Measurements from ENCODE around the gene NHERF2.

The NHERF2 gene

GRCh38 chr16:2004795-2005517, 21.7 kb upstream of the NHERF2 start:
- Histone ChIP-seq H4K8ac (ENCODE audit: low read length) (no peak overlapping the region), H2AK5ac (ENCODE audit: low read length, severe bottlenecking) (no peak overlapping the region), H3K9ac (ENCODE audit: low read length) (no peak overlapping the region), H3K23ac (ENCODE audit: low read length in 2 of 2) (no peak overlapping the region), H3K27me3 (ENCODE audit: control insufficient read depth in 1 of 2, insufficient read depth in 1 of 2, low read length in 2 of 2) (no peaks in the 10 kb centered on the region), H3K36me3 (ENCODE audit: control insufficient read depth in 1 of 2, insufficient read depth in 2 of 2, low read depth in 1 of 2, low read length in 2 of 2) (peaks cover 34 to 74% of the 10 kb centered on the region in 2 experiments), H3K4me1 (ENCODE audit: control insufficient read depth, insufficient read depth, low read depth, low read length) (peaks cover 51% of the 10 kb centered on the region), H3K4me2 (ENCODE audit: low read length, poor library complexity, severe bottlenecking) (no peak overlapping the region), H3K4ac (ENCODE audit: low read depth in 1 of 2, low read length in 2 of 2) (no peak overlapping the region), H2AFZ (ENCODE audit: low read depth, low read length) (no peak overlapping the region), H4K91ac (ENCODE audit: low read length) (peak overlapping the region; percentile 31), H2BK15ac (ENCODE audit: low read depth, poor library complexity, severe bottlenecking) (peak overlapping the region; percentile 21), H3K79me1 (replicated peaks; ENCODE audit: low read length, poor library complexity, severe bottlenecking) (peaks cover 24% of the 10 kb centered on the region), H3K14ac (ENCODE audit: low read length in 2 of 2) (no peak overlapping the region), H3K18ac (ENCODE audit: low read depth in 1 of 2, low read length in 2 of 2) (no peak overlapping the region), H2BK120ac (ENCODE audit: low read depth, low read length) (no peak overlapping the region), H3K4me3 (ENCODE audit: insufficient read depth in 1 of 2, low read depth in 1 of 2, low read length in 2 of 2) (no peak overlapping the region), H3K9me3 (ENCODE audit: control insufficient read depth, low read length) (no peaks in the 10 kb centered on the region), H2BK5ac (ENCODE audit: low read depth, low read length, poor library complexity, severe bottlenecking) (no peak overlapping the region), H3K27ac (ENCODE audit: low read length, poor library complexity, severe bottlenecking) (no peak overlapping the region), H2BK12ac (ENCODE audit: low read length in 2 of 2) (no peak overlapping the region)
- no peak for DNase-seq
- WGBS, result 94% methylated on average over 34 of the region's 34 CpGs

- Histone ChIP-seq H3K4ac (ENCODE audit: low read depth in 1 of 2, low read length in 2 of 2) (no peak overlapping the region), H4K91ac (ENCODE audit: low read length) (no peak overlapping the region), H3K23ac (ENCODE audit: low read length in 2 of 2) (no peak overlapping the region), H2BK12ac (ENCODE audit: low read length in 2 of 2) (no peak overlapping the region), H2AK5ac (ENCODE audit: low read length, severe bottlenecking) (no peak overlapping the region), H2BK120ac (ENCODE audit: low read depth, low read length) (no peak overlapping the region), H3K36me3 (ENCODE audit: control insufficient read depth in 1 of 2, insufficient read depth in 2 of 2, low read depth in 1 of 2, low read length in 2 of 2) (peaks cover 27 to 67% of the 10 kb centered on the region in 2 experiments), H3K27ac (ENCODE audit: low read length, poor library complexity, severe bottlenecking) (no peak overlapping the region), H3K14ac (ENCODE audit: low read length in 2 of 2) (no peak overlapping the region), H3K9ac (ENCODE audit: low read length) (peak overlapping the region; percentile 53), H3K9me3 (ENCODE audit: control insufficient read depth, low read length) (no peaks in the 10 kb centered on the region), H3K4me2 (ENCODE audit: low read length, poor library complexity, severe bottlenecking) (no peak overlapping the region), H2BK5ac (ENCODE audit: low read depth, low read length, poor library complexity, severe bottlenecking) (no peak overlapping the region), H3K4me3 (ENCODE audit: insufficient read depth in 1 of 2, low read depth in 1 of 2, low read length in 2 of 2) (peak overlapping the region in 1 of 2 experiments; percentile 18), H4K8ac (ENCODE audit: low read length) (no peak overlapping the region), H3K4me1 (ENCODE audit: control insufficient read depth, insufficient read depth, low read depth, low read length) (peaks cover 57% of the 10 kb centered on the region), H2BK15ac (ENCODE audit: low read depth, poor library complexity, severe bottlenecking) (no peak overlapping the region), H3K79me1 (replicated peaks; ENCODE audit: low read length, poor library complexity, severe bottlenecking) (peaks cover 25% of the 10 kb centered on the region), H2AFZ (ENCODE audit: low read depth, low read length) (no peak overlapping the region), H3K18ac (ENCODE audit: low read depth in 1 of 2, low read length in 2 of 2) (no peak overlapping the region), H3K27me3 (ENCODE audit: control insufficient read depth in 1 of 2, insufficient read depth in 1 of 2, low read length in 2 of 2) (no peaks in the 10 kb centered on the region)
- WGBS, result 91% methylated on average over 21 of the region's 21 CpGs
- DNase-seq, result no peak
Observed at GRCh38 chr16:2005646-2006045, 21.1 kb upstream of the NHERF2 start.

GRCh38 chr16:2006317-2006716, 20.4 kb upstream of the NHERF2 start:
- H3K4me2 ChIP-seq (ENCODE audit: low read length, poor library complexity, severe bottlenecking), result no peak overlapping the region
- H2BK120ac ChIP-seq (ENCODE audit: low read depth, low read length), result no peak overlapping the region
- peak overlapping the region; percentile 21 for H4K91ac ChIP-seq (ENCODE audit: low read length)
- DNase-seq, result no peak
- H2AFZ ChIP-seq (ENCODE audit: low read depth, low read length), result no peak overlapping the region
- no peaks in the 10 kb centered on the region for H3K9me3 ChIP-seq (ENCODE audit: control insufficient read depth, low read length)
- H2AK5ac ChIP-seq (ENCODE audit: low read length, severe bottlenecking), result no peak overlapping the region
- no peak overlapping the region for H3K27ac ChIP-seq (ENCODE audit: low read length, poor library complexity, severe bottlenecking)
- no peak overlapping the region for H2BK15ac ChIP-seq (ENCODE audit: low read depth, poor library complexity, severe bottlenecking)
- no peak overlapping the region for H3K23ac ChIP-seq (ENCODE audit: low read length in 2 of 2)
- peak overlapping the region in 1 of 2 experiments; percentile 18 for H3K4me3 ChIP-seq (ENCODE audit: insufficient read depth in 1 of 2, low read depth in 1 of 2, low read length in 2 of 2)
- no peak overlapping the region for H3K4ac ChIP-seq (ENCODE audit: low read depth in 1 of 2, low read length in 2 of 2)
- peaks cover 22% of the 10 kb centered on the region for H3K79me1 ChIP-seq (replicated peaks; ENCODE audit: low read length, poor library complexity, severe bottlenecking)
- H3K27me3 ChIP-seq (ENCODE audit: control insufficient read depth in 1 of 2, insufficient read depth in 1 of 2, low read length in 2 of 2), result no peaks in the 10 kb centered on the region
- H3K14ac ChIP-seq (ENCODE audit: low read length in 2 of 2), result no peak overlapping the region
- H4K8ac ChIP-seq (ENCODE audit: low read length), result no peak overlapping the region
- peaks cover 20 to 61% of the 10 kb centered on the region in 2 experiments for H3K36me3 ChIP-seq (ENCODE audit: control insufficient read depth in 1 of 2, insufficient read depth in 2 of 2, low read depth in 1 of 2, low read length in 2 of 2)
- no peak overlapping the region for H2BK5ac ChIP-seq (ENCODE audit: low read depth, low read length, poor library complexity, severe bottlenecking)
- 97% methylated on average over 8 of the region's 8 CpGs for WGBS
- peaks cover 57% of the 10 kb centered on the region for H3K4me1 ChIP-seq (ENCODE audit: control insufficient read depth, insufficient read depth, low read depth, low read length)
- H3K9ac ChIP-seq (ENCODE audit: low read length), result peak overlapping the region; percentile 53
- no peak overlapping the region for H3K18ac ChIP-seq (ENCODE audit: low read depth in 1 of 2, low read length in 2 of 2)
- H2BK12ac ChIP-seq (ENCODE audit: low read length in 2 of 2), result no peak overlapping the region

- Histone ChIP-seq H2BK15ac (ENCODE audit: low read depth, poor library complexity, severe bottlenecking) (no peak overlapping the region), H3K14ac (ENCODE audit: low read length in 2 of 2) (no peak overlapping the region), H3K9ac (ENCODE audit: low read length) (peak overlapping the region; percentile 93), H2BK12ac (ENCODE audit: low read length in 2 of 2) (no peak overlapping the region), H3K4me3 (ENCODE audit: insufficient read depth in 1 of 2, low read depth in 1 of 2, low read length in 2 of 2) (peak overlapping the region in 1 of 2 experiments; percentile 91), H2AK5ac (ENCODE audit: low read length, severe bottlenecking) (no peak overlapping the region), H3K27me3 (ENCODE audit: control insufficient read depth in 1 of 2, insufficient read depth in 1 of 2, low read length in 2 of 2) (no peaks in the 10 kb centered on the region), H3K27ac (ENCODE audit: low read length, poor library complexity, severe bottlenecking) (no peak overlapping the region), H3K4ac (ENCODE audit: low read depth in 1 of 2, low read length in 2 of 2) (no peak overlapping the region), H3K18ac (ENCODE audit: low read depth in 1 of 2, low read length in 2 of 2) (no peak overlapping the region), H3K9me3 (ENCODE audit: control insufficient read depth, low read length) (no peaks in the 10 kb centered on the region), H2BK120ac (ENCODE audit: low read depth, low read length) (no peak overlapping the region), H2BK5ac (ENCODE audit: low read depth, low read length, poor library complexity, severe bottlenecking) (no peak overlapping the region), H2AFZ (ENCODE audit: low read depth, low read length) (no peak overlapping the region), H3K36me3 (ENCODE audit: control insufficient read depth in 1 of 2, insufficient read depth in 2 of 2, low read depth in 1 of 2, low read length in 2 of 2) (peaks cover 11 to 51% of the 10 kb centered on the region in 2 experiments), H4K8ac (ENCODE audit: low read length) (peak overlapping the region; percentile 19), H3K79me1 (replicated peaks; ENCODE audit: low read length, poor library complexity, severe bottlenecking) (peaks cover 13% of the 10 kb centered on the region), H3K4me1 (ENCODE audit: control insufficient read depth, insufficient read depth, low read depth, low read length) (peaks cover 57% of the 10 kb centered on the region), H4K91ac (ENCODE audit: low read length) (no peak overlapping the region), H3K23ac (ENCODE audit: low read length in 2 of 2) (peak overlapping the region in 1 of 2 experiments; percentile 5), H3K4me2 (ENCODE audit: low read length, poor library complexity, severe bottlenecking) (no peak overlapping the region)
- no peak for DNase-seq
- WGBS, result 92% methylated on average over 16 of the region's 16 CpGs
Observed at GRCh38 chr16:2007081-2007836, 19.4 kb upstream of the NHERF2 start.
